HL-60 (cell line): Measurements from ENCODE around the gene DHRS12.

ENCODE experiments used
- DNase-seq, 2 experiments: peaks; one replicate each; pipeline ENCODE4 v3.0.0-alpha.2; 2010 to 2020; ENCODE audit warnings: low read depth in 1 of 2, low spot score in 1 of 2
- H3K27ac ChIP-seq: fragments of 250-450 bp; sonication (Bioruptor Pico); replicated peaks from 2 replicates; pipeline ENCODE4 v1.5.1; 2020; ENCODE audit warnings: mild to moderate bottlenecking, moderate library complexity
- H3K27me3 ChIP-seq: fragments of 250-450 bp; sonication (Bioruptor Pico); 2 replicates; pipeline ENCODE4 v1.5.1; 2021; ENCODE audit warnings: mild to moderate bottlenecking, moderate library complexity; ENCODE audit not compliant: insufficient read depth, poor library complexity, severe bottlenecking
- H3K4me3 ChIP-seq: replicated peaks from 2 replicates; pipeline ENCODE4 v1.5.1; 2011; ENCODE audit warnings: mild to moderate bottlenecking, control low read depth, low read length; ENCODE audit not compliant: insufficient read depth
- CTCF ChIP-seq: IDR thresholded peaks from one replicate; pipeline ENCODE4 v1.5.1; 2011; ENCODE audit warnings: low read length, control low read depth, inconsistent platforms; ENCODE audit not compliant: insufficient read depth
- GABPA ChIP-seq: IDR thresholded peaks from 2 replicates; pipeline ENCODE4 v1.6.1; 2012; ENCODE audit warnings: low read depth
- POLR2AphosphoS5 ChIP-seq: IDR thresholded peaks from 2 replicates; pipeline ENCODE4 v1.6.1; 2012; ENCODE audit warnings: low read depth
- REST ChIP-seq: IDR thresholded peaks from 2 replicates; pipeline ENCODE4 v1.6.1; 2012; ENCODE audit warnings: low read depth; ENCODE audit not compliant: insufficient replicate concordance
- SPI1 ChIP-seq: IDR thresholded peaks from 2 replicates; pipeline ENCODE4 v1.6.1; 2012; ENCODE audit warnings: low read depth, mild to moderate bottlenecking, borderline replicate concordance

The DHRS12 gene

GRCh38 chr13:51817717-51818116 is 13.8 kb upstream of the DHRS12 start:
- TF ChIP-seq POLR2AphosphoS5 (no peak), REST (no peak), GABPA (no peak), SPI1 (no peak), CTCF (no peak)
- no peak for DNase-seq
- no peak overlapping the region for H3K4me3 ChIP-seq
- H3K27ac ChIP-seq, result no peak overlapping the region
- H3K27me3 ChIP-seq, result no peaks in the 10 kb centered on the region

GRCh38 chr13:51816604-51817249 is 12.8 kb upstream of the DHRS12 start:
- TF ChIP-seq CTCF (no peak), REST (no peak), SPI1 (no peak), GABPA (no peak), POLR2AphosphoS5 (no peak)
- Histone ChIP-seq H3K4me3 (no peak overlapping the region), H3K27ac (no peak overlapping the region), H3K27me3 (no peaks in the 10 kb centered on the region)
- DNase-seq, result no peak

GRCh38 chr13:51815848-51816247 is 11.9 kb upstream of the DHRS12 start:
- TF ChIP-seq POLR2AphosphoS5 (no peak), REST (no peak), CTCF (no peak), SPI1 (no peak), GABPA (no peak)
- no peak overlapping the region for H3K27ac ChIP-seq
- DNase-seq, result no peak
- H3K27me3 ChIP-seq, result no peaks in the 10 kb centered on the region
- no peak overlapping the region for H3K4me3 ChIP-seq
